ENCODE data around the gene ALPK3.

ALPK3 gene

DNA sequence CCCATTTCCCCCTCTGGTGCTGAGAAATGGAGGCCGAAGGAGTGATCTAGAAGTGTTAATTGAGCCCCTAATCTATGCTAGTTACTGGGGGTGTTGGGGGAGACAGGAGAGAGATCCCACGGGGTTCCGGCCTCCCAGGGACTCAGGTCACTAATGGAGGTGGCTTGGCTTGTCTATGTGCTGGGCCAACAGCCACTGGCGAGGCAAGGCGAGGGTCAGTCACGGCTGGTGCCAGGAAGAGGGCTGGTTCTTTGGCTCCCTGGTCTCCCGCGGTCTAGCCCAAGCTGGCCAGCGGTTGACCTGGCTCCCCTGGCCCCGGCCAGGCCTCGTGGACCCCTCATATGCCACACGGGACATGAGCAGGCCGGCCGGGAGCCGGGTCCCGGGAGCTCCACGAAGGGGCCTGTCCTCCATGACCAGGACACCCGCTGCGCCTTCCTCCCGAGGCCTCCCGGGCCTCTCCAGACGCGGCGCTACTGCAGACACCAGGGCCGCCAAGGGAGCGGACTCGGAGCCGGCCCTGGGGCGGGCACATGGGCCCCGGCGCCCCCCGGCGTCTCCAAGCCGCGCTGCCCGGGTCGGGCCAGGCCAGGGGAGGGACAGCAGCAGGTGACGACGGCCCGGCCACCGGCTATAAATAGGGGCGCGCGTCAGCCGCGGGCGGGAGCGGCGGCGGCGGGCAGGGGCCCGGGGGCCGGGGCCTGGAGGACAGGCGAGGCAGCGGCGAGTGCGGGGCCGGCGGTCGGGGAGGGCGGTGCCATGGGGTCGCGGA lies at the start of gene ALPK3:
ALPK3 (plus strand) TSS at position 663 of the 772 bp plus-strand sequence; CDS start at position 760, 97 bp downstream.
- DNase-seq (ENCODE audit: low spot score), result no peak

GRCh38 chr15:84772031-84772430 lies 45.1 kb upstream of the ALPK3 start:
- no peak for DNase-seq (ENCODE audit: low spot score)

- DNase-seq (ENCODE audit: low spot score), result no peak
Observed at GRCh38 chr15:84772467-84772866, 44.7 kb upstream of the ALPK3 start.

- no peak for DNase-seq (ENCODE audit: low spot score)
Observed at GRCh38 chr15:84773716-84774115, 43.4 kb upstream of the ALPK3 start.

DNA sequence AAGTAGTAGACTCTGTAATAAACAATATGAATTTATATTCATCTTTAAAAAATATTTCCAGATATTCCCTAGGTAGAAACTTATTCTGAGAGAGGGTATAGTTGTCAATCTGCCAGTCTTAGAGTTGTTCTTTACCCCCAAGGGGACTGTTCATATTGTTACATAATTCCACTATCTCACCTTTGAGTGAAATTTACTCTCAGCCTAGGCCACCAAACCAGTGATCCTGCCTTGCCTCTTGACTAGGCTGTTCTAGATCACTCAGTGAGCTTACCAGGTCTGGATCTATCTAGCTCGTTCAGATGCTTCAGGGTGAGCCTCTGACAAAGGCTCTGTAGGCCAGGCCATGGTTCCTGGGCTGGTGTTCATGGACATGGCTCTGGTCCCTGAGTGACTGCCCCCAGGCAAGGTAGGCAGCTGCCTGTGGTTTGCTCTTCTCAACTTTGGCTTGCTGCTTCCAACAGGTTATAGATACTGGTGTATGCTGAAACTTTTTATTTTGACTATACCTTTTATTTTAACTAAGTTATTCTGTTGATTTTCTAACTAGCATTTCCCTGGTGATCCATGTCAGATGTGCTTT lies 41.2 kb upstream of the ALPK3 start:
- no peak for DNase-seq (ENCODE audit: low spot score)

- no peak for DNase-seq (ENCODE audit: low spot score)
Observed at GRCh38 chr15:84778194-84778593, 39.0 kb upstream of the ALPK3 start.

DNA sequence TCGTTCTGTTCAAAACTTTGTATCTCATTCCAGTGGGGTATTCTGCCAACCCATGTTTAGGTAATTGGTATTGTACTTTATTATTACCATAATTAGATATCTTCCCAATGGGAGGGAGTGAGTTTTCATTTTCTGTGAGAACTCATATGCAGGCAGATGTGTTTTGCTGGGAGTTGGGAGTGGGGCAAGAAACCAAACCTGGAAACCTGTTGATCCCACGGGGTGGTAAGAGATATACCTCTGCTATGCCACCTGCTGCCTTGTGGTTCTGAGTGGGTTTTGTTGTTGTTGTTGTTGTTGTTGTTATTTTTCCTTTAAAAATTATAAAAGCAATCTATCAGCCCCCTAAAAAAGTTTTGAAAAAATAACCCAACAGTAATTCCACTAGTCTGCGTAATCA lies 36.7 kb upstream of the ALPK3 start:
- DNase-seq (ENCODE audit: low spot score), result no peak

- no peak for DNase-seq (ENCODE audit: low spot score)
Observed at GRCh38 chr15:84781495-84781894, 35.7 kb upstream of the ALPK3 start.

DNA sequence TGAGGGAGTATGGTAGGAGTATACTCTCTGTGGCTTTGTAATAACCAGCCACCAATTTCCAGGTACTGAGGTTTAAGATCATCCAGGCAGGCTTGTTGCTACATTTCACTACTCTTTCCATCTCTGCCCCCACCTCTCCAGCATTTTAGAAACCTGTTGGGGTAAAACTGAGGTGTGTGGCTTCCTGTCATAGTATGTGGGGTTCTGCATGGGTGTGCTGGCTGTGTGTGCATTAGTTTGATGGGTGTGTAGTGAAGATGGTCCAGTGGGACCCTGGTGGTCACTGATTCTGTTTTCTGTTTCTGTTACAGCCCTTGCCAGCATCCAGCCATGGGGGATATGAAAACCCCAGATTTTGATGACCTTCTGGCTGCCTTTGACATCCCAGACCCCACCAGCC lies 34.8 kb upstream of the ALPK3 start:
- no peak for DNase-seq (ENCODE audit: low spot score)

DNA sequence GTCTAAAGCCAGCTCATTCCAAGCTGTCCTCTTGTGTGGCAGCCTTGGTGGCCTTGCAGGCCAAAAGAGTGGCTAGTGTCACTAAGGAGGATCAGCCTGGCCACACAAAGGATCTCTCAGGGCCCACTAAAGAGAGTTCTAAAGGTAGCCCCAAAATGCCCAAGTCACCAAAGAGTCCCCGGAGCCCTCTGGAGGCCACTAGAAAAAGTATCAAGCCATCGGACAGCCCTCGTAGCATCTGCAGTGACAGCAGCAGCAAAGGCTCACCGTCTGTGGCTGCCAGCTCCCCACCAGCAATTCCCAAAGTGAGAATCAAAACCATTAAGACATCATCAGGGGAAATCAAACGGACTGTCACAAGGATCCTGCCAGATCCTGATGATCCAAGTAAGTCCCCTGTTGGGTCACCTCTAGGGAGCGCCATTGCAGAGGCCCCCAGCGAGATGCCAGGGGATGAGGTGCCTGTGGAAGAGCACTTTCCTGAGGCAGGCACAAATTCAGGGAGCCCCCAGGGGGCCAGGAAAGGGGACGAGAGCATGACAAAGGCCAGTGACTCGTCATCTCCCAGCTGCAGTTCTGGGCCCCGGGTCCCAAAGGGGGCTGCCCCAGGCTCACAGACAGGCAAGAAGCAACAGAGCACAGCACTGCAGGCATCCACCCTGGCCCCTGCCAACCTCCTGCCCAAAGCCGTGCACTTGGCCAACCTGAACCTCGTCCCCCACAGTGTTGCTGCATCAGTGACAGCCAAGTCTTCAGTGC lies 33.5 kb upstream of the ALPK3 start:
- DNase-seq (ENCODE audit: low spot score), result no peak

DNA sequence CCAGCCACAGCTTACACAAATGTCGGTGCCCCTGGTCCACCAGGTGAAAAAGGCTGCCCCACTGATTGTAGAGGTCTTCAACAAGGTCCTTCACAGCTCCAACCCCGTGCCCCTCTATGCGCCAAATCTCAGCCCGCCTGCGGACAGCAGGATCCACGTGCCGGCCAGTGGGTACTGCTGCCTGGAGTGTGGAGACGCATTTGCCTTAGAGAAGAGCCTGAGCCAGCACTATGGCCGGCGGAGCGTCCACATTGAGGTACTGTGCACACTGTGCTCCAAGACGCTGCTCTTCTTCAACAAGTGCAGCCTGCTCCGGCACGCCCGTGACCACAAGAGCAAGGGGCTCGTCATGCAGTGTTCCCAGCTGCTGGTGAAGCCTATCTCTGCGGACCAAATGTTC lies 32.9 kb upstream of the ALPK3 start:
- no peak for DNase-seq (ENCODE audit: low spot score)

DNA sequence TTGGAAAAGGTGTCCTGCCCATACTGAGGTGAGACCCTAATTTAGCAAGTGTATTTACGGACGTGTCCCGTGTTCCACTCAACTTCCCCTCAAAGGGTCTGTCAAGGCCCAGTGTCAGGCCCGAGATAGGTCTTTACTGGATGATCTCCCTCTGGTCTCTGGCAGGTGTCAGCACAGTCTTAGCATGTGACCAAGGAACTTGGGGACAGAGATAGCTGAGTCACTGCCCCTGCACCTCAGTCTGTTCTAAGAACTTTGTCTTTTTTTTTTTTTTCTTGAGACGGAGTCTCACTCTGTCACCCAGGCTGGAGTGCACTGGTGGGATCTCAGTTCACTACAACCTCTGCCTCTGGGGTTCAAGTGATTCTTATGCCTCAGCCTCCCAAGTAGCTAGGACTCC lies 32.1 kb upstream of the ALPK3 start:
- DNase-seq (ENCODE audit: low spot score), result no peak

DNA sequence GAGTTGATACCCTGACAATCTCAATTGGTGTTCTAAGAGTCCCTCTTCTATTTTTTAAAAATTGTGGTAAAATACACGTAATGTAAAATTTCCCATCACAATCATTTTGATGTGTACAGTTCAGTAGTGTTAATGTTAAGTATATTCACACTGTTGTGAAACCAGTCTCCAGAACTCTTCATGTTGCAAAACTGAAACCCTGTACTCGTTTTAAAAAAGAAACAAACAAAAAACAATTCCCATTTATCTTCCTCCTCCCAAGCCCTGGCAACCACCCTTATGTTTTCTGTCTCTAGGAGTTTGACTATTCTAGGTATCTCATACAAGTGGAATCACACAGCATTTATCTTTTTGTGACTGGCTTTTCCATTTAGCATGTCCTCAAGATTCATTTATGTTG lies 28.7 kb upstream of the ALPK3 start:
- DNase-seq (ENCODE audit: low spot score), result no peak

GRCh38 chr15:84789762-84790161 lies 27.4 kb upstream of the ALPK3 start:
- DNase-seq (ENCODE audit: low spot score), result no peak

- DNase-seq (ENCODE audit: low spot score), result no peak
Observed at GRCh38 chr15:84790676-84791075, 26.5 kb upstream of the ALPK3 start.

DNA sequence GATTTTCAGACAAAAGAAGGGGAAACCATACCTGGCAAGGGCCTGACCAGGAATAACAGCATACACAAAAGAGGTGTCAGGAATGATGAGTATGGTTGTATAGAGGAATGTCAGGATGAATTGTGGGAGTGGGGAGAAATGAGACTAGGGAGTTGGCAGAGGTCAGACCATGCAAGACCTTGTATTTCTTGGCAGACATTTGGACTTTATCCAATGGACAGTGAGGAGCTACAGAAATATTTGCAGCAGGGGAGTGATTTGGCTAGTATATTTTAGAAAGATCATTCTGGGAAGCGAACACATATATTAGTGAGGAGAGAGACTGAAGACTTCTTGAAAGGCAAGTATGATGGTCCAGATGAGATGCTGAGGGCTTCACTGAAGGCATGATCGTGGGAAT lies 25.4 kb upstream of the ALPK3 start:
- DNase-seq (ENCODE audit: low spot score), result no peak

- no peak for DNase-seq (ENCODE audit: low spot score)
Observed at GRCh38 chr15:84793431-84794161, 23.6 kb upstream of the ALPK3 start.

DNA sequence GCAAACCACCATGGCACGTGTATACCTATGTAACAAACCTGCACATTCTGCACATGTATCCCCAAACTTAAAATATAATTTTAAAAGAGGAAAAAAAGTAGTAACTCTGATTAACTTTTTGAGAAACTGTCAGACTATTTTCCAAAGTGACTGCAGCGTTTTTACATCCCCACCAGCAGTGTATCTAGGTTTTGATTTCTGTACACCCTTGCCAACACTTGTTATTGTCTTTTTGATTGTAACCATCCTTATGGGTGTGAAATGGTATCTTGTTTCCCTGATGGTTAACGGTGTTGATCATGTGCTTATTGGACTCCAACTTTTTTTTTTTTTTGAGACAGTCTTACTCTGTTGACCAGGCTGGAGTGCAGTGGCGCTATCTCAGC lies 23.0 kb upstream of the ALPK3 start:
- DNase-seq (ENCODE audit: low spot score), result no peak

- DNase-seq (ENCODE audit: low spot score), result no peak
Observed at GRCh38 chr15:84795186-84795585, 22.0 kb upstream of the ALPK3 start.

- no peak for DNase-seq (ENCODE audit: low spot score)
Observed at GRCh38 chr15:84797212-84797611, 19.9 kb upstream of the ALPK3 start.

DNA sequence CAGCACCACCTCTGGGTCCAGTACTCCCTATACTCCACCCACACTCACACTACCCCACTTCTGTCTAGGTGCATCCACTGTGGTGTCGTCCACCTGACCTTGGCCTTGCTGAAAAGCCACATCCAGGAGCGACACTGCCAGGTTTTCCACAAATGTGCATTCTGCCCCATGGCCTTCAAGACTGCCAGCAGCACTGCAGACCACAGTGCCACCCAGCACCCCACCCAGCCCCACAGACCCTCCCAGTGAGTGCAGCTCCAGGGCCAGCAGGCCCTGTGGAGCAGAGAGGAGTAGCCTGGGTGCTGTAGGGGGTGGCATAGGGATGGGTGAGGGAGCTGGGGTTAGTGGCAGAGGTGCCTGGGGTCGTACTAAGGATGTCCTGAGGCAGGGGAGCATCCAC lies 19.4 kb upstream of the ALPK3 start:
- no peak for DNase-seq (ENCODE audit: low spot score)

- DNase-seq (ENCODE audit: low spot score), result no peak
Observed at GRCh38 chr15:84798436-84798946, 18.7 kb upstream of the ALPK3 start.
